HUES48 (cell line): Measurements from ENCODE around the gene ADH5.
"Not testable (repeated sequence)": the region's sequence is repeated elsewhere in the genome, so short reads cannot be mapped to it uniquely, and the experiment has no call there.

ENCODE experiments used
- H3K27ac ChIP-seq: one replicate; pipeline ENCODE4 v1.7.0; 2013; ENCODE audit warnings: low read depth, low read length, inconsistent platforms
- H3K27me3 ChIP-seq: 2 replicates; pipeline ENCODE4 v1.6.1; 2013; ENCODE audit warnings: mild to moderate bottlenecking, low read length; ENCODE audit not compliant: control insufficient read depth, insufficient read depth
- H3K36me3 ChIP-seq: 2 replicates; pipeline ENCODE4 v1.6.1; 2013; ENCODE audit warnings: low read length; ENCODE audit not compliant: control insufficient read depth, insufficient read depth
- H3K4me1 ChIP-seq: 2 replicates; pipeline ENCODE4 v1.6.1; 2013; ENCODE audit warnings: mild to moderate bottlenecking, low read length; ENCODE audit not compliant: control insufficient read depth, insufficient read depth
- H3K4me3 ChIP-seq: 2 replicates; pipeline ENCODE4 v1.5.1; 2013; ENCODE audit warnings: mild to moderate bottlenecking, low read depth, low read length
- H3K9ac ChIP-seq: 2 replicates; pipeline ENCODE4 v1.6.1; 2013; ENCODE audit warnings: mild to moderate bottlenecking, low read depth, low read length, moderate library complexity
- H3K9me3 ChIP-seq: 2 replicates; pipeline ENCODE4 v1.6.1; 2013; ENCODE audit warnings: low read length; ENCODE audit not compliant: control insufficient read depth, insufficient read depth

The ADH5 gene

DNA sequence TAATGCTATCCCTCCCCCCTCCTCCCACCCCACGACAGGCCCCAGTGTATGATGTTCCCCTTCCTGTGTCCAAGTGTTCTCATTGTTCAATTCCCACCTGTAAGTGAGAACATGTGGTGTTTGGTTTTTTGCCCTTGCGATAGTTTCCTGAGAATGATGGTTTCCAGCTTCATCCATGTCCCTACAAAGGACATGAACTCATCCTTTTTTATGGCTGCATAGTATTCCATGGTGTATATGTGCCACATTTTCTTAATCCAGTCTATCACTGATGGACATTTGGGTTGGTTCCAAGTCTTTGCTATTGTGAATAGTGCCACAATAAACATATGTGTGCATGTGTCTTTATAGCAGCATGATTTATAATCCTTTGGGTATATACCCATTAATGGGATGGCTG is 23.1 kb downstream of the ADH5 start:
- not testable (repeated sequence) for H3K27me3 ChIP-seq, H3K9me3 ChIP-seq, H3K4me1 ChIP-seq, H3K27ac ChIP-seq, H3K9ac ChIP-seq, H3K4me3 ChIP-seq
- H3K36me3 ChIP-seq, result peaks cover 25% of the 10 kb centered on the region

- peaks cover 49% of the 10 kb centered on the region for H3K36me3 ChIP-seq
- no peak overlapping the region for H3K9ac ChIP-seq
- H3K4me1 ChIP-seq, result no peaks in the 10 kb centered on the region; the same call in 1 of the 2 replicates
- no peak overlapping the region for H3K27ac ChIP-seq
- no peaks in the 10 kb centered on the region for H3K27me3 ChIP-seq
- H3K9me3 ChIP-seq, result no peaks in the 10 kb centered on the region
- H3K4me3 ChIP-seq, result no peak overlapping the region
Observed at GRCh38 chr4:99062120-99062519, 26.5 kb downstream of the ADH5 start.

DNA sequence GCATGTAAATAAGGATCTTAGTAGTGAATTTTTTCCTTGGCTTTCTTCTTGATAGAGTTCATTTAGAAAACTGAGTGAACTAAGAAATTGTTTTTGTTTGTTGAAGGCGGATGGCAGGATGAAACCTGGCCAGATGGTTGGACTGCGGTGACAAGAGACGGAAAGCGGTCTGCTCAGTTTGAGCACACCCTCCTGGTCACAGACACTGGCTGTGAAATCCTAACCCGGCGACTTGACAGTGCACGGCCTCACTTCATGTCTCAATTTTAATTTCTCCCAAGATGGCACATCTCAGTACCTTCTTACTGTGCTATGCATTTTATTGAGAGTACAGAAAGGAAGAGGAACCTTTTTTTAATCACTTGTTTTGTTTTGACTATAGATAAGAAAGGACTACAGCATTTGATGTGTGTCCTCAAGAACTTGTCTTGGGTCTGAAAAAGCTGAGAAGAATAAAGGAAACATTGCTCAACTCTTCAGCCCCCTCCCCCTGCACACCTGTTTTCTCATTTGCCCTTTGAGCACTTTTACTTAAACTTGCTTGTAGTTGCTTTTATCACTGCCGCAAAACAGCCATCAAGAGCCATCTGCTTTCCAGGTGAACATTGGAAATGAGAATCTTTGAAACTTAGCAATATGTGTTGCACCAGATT is 27.4 kb downstream of the ADH5 start:
- Histone ChIP-seq H3K9me3 (no peaks in the 10 kb centered on the region), H3K27me3 (no peaks in the 10 kb centered on the region), H3K4me1 (no peaks in the 10 kb centered on the region; the same call in 1 of the 2 replicates), H3K36me3 (peaks cover 50% of the 10 kb centered on the region), H3K9ac (no peak overlapping the region), H3K27ac (no peak overlapping the region), H3K4me3 (no peak overlapping the region)

- H3K27me3 ChIP-seq, result no peaks in the 10 kb centered on the region
- H3K4me1 ChIP-seq, result peaks cover 4% of the 10 kb centered on the region; the same call in 1 of the 2 replicates
- peaks cover 57% of the 10 kb centered on the region for H3K36me3 ChIP-seq
- H3K9me3 ChIP-seq, result no peaks in the 10 kb centered on the region
- H3K4me3 ChIP-seq, result no peak overlapping the region
- no peak overlapping the region for H3K27ac ChIP-seq
- H3K9ac ChIP-seq, result no peak overlapping the region
Observed at GRCh38 chr4:99059550-99059949, 29.0 kb downstream of the ADH5 start.

DNA sequence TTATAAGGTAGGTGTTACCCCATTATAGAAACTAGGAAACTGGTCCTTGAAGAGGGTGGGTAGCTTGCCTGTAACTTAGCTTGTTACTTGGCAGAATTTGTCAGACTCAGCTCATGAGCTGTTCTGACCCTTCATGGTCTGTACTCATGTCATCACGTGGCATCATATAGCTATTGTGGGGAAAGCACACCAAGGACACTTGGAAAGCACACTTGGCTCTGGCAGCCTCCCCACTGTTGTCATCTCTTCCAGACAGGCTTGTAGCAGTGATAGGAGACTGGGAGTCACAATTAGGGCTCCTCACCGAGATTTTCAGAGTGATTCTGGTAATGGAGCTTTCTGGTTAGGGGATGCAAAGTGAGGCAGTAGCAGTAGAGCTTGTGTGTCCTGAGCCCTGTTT is 30.4 kb downstream of the ADH5 start:
- peaks cover 65% of the 10 kb centered on the region for H3K36me3 ChIP-seq

GRCh38 chr4:99054428-99054994 is 34.1 kb downstream of the ADH5 start:
- no peak overlapping the region for H3K27ac ChIP-seq
- H3K36me3 ChIP-seq, result peaks cover 75% of the 10 kb centered on the region
- H3K27me3 ChIP-seq, result no peaks in the 10 kb centered on the region
- no peak overlapping the region for H3K4me3 ChIP-seq
- no peak overlapping the region for H3K9ac ChIP-seq
- 0 out of 2 replicates have a peak, but pooled peaks cover 4% of the 10 kb centered on the region for H3K4me1 ChIP-seq
- H3K9me3 ChIP-seq, result no peaks in the 10 kb centered on the region

More for the DNA sequence above, 30.4 kb downstream of the ADH5 start:
- H3K9ac ChIP-seq, result no peak overlapping the region
- H3K27me3 ChIP-seq, result no peaks in the 10 kb centered on the region
- H3K9me3 ChIP-seq, result no peaks in the 10 kb centered on the region
- H3K27ac ChIP-seq, result no peak overlapping the region
- peaks cover 4% of the 10 kb centered on the region; the same call in 1 of the 2 replicates for H3K4me1 ChIP-seq
- H3K4me3 ChIP-seq, result no peak overlapping the region

GRCh38 chr4:99052902-99053301 is 35.7 kb downstream of the ADH5 start:
- H3K36me3 ChIP-seq, result peaks cover 75% of the 10 kb centered on the region
- H3K4me1 ChIP-seq, result 0 out of 2 replicates have a peak, but pooled peaks cover 4% of the 10 kb centered on the region
- no peaks in the 10 kb centered on the region for H3K9me3 ChIP-seq
- H3K27me3 ChIP-seq, result no peaks in the 10 kb centered on the region
- H3K9ac ChIP-seq, result no peak overlapping the region
- no peak overlapping the region for H3K27ac ChIP-seq
- no peak overlapping the region for H3K4me3 ChIP-seq

GRCh38 chr4:99047710-99048109 is 40.9 kb downstream of the ADH5 start:
- H3K9ac ChIP-seq, result no peak overlapping the region
- no peaks in the 10 kb centered on the region for H3K4me1 ChIP-seq
- H3K36me3 ChIP-seq, result peaks cover 77% of the 10 kb centered on the region
- no peak overlapping the region for H3K4me3 ChIP-seq
- no peaks in the 10 kb centered on the region for H3K9me3 ChIP-seq
- no peaks in the 10 kb centered on the region for H3K27me3 ChIP-seq
- H3K27ac ChIP-seq, result no peak overlapping the region

- Histone ChIP-seq H3K9ac (no peak overlapping the region), H3K9me3 (no peaks in the 10 kb centered on the region), H3K27me3 (no peaks in the 10 kb centered on the region), H3K36me3 (peaks cover 52% of the 10 kb centered on the region), H3K27ac (no peak overlapping the region), H3K4me1 (no peaks in the 10 kb centered on the region), H3K4me3 (no peak overlapping the region)
Observed at GRCh38 chr4:99043346-99043745, 45.2 kb downstream of the ADH5 start.

DNA sequence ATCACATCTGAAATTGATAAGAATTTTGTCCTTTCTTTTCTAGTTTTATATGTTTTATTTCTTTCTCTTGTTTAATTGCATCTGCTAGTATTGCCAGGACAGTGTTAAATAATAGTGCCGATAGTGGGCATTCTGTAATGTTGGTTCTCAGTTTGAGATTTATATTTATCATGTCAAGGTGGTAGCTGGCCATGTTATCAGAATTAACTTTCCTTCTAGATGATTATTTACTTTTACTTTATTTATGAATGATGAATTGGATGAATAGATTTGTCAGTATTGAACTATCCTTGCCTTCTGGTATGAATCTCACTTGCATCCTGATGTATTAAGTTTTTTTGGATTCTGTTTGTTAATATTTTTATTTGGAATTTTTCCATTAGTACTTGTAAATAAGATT is 50.4 kb downstream of the ADH5 start:
- H3K27me3 ChIP-seq, result no peaks in the 10 kb centered on the region
- no peak overlapping the region for H3K4me3 ChIP-seq
- H3K9me3 ChIP-seq, result no peaks in the 10 kb centered on the region
- no peaks in the 10 kb centered on the region for H3K4me1 ChIP-seq
- H3K9ac ChIP-seq, result no peak overlapping the region
- peaks cover 33% of the 10 kb centered on the region for H3K36me3 ChIP-seq
- no peak overlapping the region for H3K27ac ChIP-seq

DNA sequence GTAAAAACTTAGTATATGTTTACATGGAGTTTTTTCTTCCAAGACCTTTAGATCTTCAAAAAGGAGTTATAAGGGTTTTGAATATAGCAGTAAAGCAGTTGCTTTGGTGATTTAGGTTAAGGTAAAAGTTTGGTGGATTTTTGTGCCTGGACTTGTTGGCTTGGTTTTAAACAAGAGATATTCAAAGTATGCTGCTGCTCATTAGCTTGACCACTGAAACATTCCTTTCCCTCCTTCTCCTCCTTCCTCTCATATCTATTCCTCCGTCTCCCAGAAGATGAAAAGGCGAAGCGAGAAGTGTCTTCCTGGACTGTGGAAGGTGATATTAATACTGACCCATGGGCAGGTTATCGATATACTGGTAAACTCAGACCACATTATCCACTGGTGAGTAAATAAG is 54.6 kb downstream of the ADH5 start:
- peaks cover 3% of the 10 kb centered on the region; the same call in 1 of the 2 replicates for H3K4me1 ChIP-seq
- H3K4me3 ChIP-seq, result no peak overlapping the region
- no peak overlapping the region for H3K27ac ChIP-seq
- no peaks in the 10 kb centered on the region for H3K27me3 ChIP-seq
- no peak overlapping the region for H3K9ac ChIP-seq
- H3K36me3 ChIP-seq, result peaks cover 30% of the 10 kb centered on the region; the same call in 1 of the 2 replicates
- no peaks in the 10 kb centered on the region for H3K9me3 ChIP-seq
